Panc1 (cell line): ENCODE measurements around the gene PROX2. TPM values are rescaled to one million over a fixed set of nuclear protein-coding genes. Genes with fewer than 3 reads are reported as not detected.

Experiments used
- ATAC-seq: fragments of 200-7000 bp; cut with Tn5 transposase; 2 replicates; pipeline ENCODE4 v1.9.1; 2020; ENCODE audit warnings: mild to moderate bottlenecking, moderate library complexity
- BruUV-seq: library from RNA; stranded (reverse); fragments of 400-500 nt; replicated peaks from 2 replicates; lab custom pipeline; 2021; lab: Mats Ljungman, UMichigan
- CTCF ChIA-PET: fragments of 300-600 bp; sonication (Branson Sonifier 250); formaldehyde crosslinking; loops from one replicate; lab custom pipeline; 2022; ENCODE audit warnings: antibody characterized with exemption; lab: Charles Lee
- POLR2A ChIA-PET: fragments of 300-600 bp; sonication (Branson Sonifier 250); formaldehyde crosslinking; loops from one replicate; lab custom pipeline; 2022; ENCODE audit warnings: antibody characterized with exemption; lab: Charles Lee
- DNase-seq: peaks from one replicate; pipeline ENCODE4 v3.0.0-alpha.2; 2010; ENCODE audit warnings: low read depth, low spot score
- H3K27ac ChIP-seq: 2 replicates; pipeline ENCODE4 v1.5.1; 2011; ENCODE audit warnings: mild to moderate bottlenecking, low read length, inconsistent platforms
- H3K27me3 ChIP-seq: fragments of 200-500 bp; sonication (Bioruptor generic); 2 replicates; pipeline ENCODE4 v1.6.0; 2014; ENCODE audit warnings: low read length, inconsistent platforms; ENCODE audit not compliant: control insufficient read depth, insufficient read depth
- H3K36me3 ChIP-seq: fragments of 200-500 bp; sonication (Bioruptor generic); 2 replicates; pipeline ENCODE4 v1.5.1; 2014; ENCODE audit warnings: inconsistent platforms, mild to moderate bottlenecking, low read length, moderate library complexity; ENCODE audit not compliant: control insufficient read depth, insufficient read depth
- H3K4me1 ChIP-seq: 2 replicates; pipeline ENCODE4 v1.5.1; 2011; ENCODE audit warnings: inconsistent platforms, mild to moderate bottlenecking, low read length, moderate library complexity; ENCODE audit not compliant: control insufficient read depth, insufficient read depth
- H3K4me3 ChIP-seq, 2 experiments: 2 replicates each; pipeline ENCODE4 v1.5.1; 2011 to 2012; ENCODE audit warnings: low read depth in 2 of 2, low read length in 2 of 2, mild to moderate bottlenecking in 2 of 2, inconsistent platforms in 1 of 2, moderate library complexity in 1 of 2
- H3K9me3 ChIP-seq: fragments of 200-500 bp; sonication (Bioruptor generic); 2 replicates; pipeline ENCODE4 v1.5.1; 2014; ENCODE audit warnings: low read depth, mild to moderate bottlenecking, inconsistent platforms, low read length, moderate library complexity; ENCODE audit not compliant: control insufficient read depth, insufficient read depth
- CTCF ChIP-seq: fragments of 450-650 bp; IDR thresholded peaks from 2 replicates; pipeline ENCODE4 v1.5.1; 2017; ENCODE audit warnings: mild to moderate bottlenecking
- POLR2AphosphoS5 ChIP-seq: IDR thresholded peaks from 2 replicates; pipeline ENCODE4 v1.6.1; 2012; ENCODE audit warnings: mild to moderate bottlenecking, low read depth, low read length, moderate library complexity
- REST ChIP-seq, 2 experiments: IDR thresholded peaks; 2 replicates each; pipeline ENCODE4 v1.6.1; 2011 to 2012; ENCODE audit warnings: low read depth in 2 of 2, control low read depth in 1 of 2, low read length in 1 of 2, mild to moderate bottlenecking in 1 of 2, moderate library complexity in 1 of 2; ENCODE audit not compliant: insufficient read depth in 1 of 2
- SIN3A ChIP-seq: IDR thresholded peaks from 2 replicates; pipeline ENCODE4 v1.6.1; 2012; ENCODE audit warnings: low read depth, mild to moderate bottlenecking, low read length, moderate library complexity, borderline replicate concordance; ENCODE audit not compliant: insufficient read depth
- TCF7L2 ChIP-seq: IDR thresholded peaks from 2 replicates; pipeline ENCODE4 v1.6.1; 2011; ENCODE audit warnings: mild to moderate bottlenecking, low read depth, low read length, inconsistent platforms
- in situ Hi-C: cut with HindIII; loops from 2 replicates; pipeline ENCODE4 v1.10.0; 2016; ENCODE audit warnings: low sequenced_read_pairs, low pct_unique_long_range_greater_than_20kb
- intact Hi-C: fragments of 100-400 bp; cut with micrococcal nuclease; formaldehyde crosslinking; loops from one replicate; pipeline ENCODE4 v1.10.0; 2022; ENCODE audit not compliant: unreplicated experiment
- total RNA-seq: library from RNA; stranded (reverse); gene quantifications from one replicate; pipeline ENCODE4 v1.2.1, GENCODE V29; 2021; ENCODE audit not compliant: unreplicated experiment

PROX2 gene
- total RNA-seq, 1 experiment from 2014 or later = not detected

- ChIA-PET POLR2A (no interaction called here), CTCF (no interaction called here)
- DNase-seq (no peak), ATAC-seq (no peak)
- no peaks in the 10 kb centered on the region for H3K9me3 ChIP-seq
- TF ChIP-seq TCF7L2 (no peak), REST (IDR thresholded peaks at IDR 0.05; ENCODE audit: insufficient read depth in 1 of 2, low read depth in 2 of 2, low read length in 1 of 2) (no peak), SIN3A (no peak), CTCF (no peak), POLR2AphosphoS5 (no peak)
- no peaks in the 10 kb centered on the region for H3K27me3 ChIP-seq
- no peak overlapping the region for H3K4me3 ChIP-seq
- in situ Hi-C loops (no loop called here), intact Hi-C loops (no loop called here)
- no peaks in the 10 kb centered on the region for H3K4me1 ChIP-seq
- H3K27ac ChIP-seq = no peak overlapping the region
- no TSS peak for BruUV-seq
- H3K36me3 ChIP-seq = no peaks in the 10 kb centered on the region
Observed at GRCh38 chr14:74853581-74853980, 22.4 kb downstream of the PROX2 start.

- intact Hi-C loops (no loop called here), in situ Hi-C loops (no loop called here)
- H3K4me1 ChIP-seq = no peaks in the 10 kb centered on the region
- no peaks in the 10 kb centered on the region for H3K36me3 ChIP-seq
- no peaks in the 10 kb centered on the region for H3K27me3 ChIP-seq
- no peaks in the 10 kb centered on the region for H3K9me3 ChIP-seq
- BruUV-seq = no TSS peak
- no peak overlapping the region for H3K4me3 ChIP-seq
- ChIA-PET POLR2A (interaction anchor here (0.7 kb wide), 1 partner anchor 15 kb away, joined by 5 read pairs; no protein-coding TSS in a partner anchor), CTCF (no interaction called here)
- TF ChIP-seq TCF7L2 (no peak), REST (IDR thresholded peaks at IDR 0.05; ENCODE audit: insufficient read depth in 1 of 2, low read depth in 2 of 2, low read length in 1 of 2) (no peak), POLR2AphosphoS5 (no peak), CTCF (no peak), SIN3A (no peak)
- ATAC-seq (no peak), DNase-seq (no peak)
- H3K27ac ChIP-seq = no peak overlapping the region
Observed at GRCh38 chr14:74852922-74853530, 22.9 kb downstream of the PROX2 start.
